Transverse colon (tissue), 4 donors: ENCODE measurements around the gene PSMF1. TPM values are rescaled to one million over a fixed set of nuclear protein-coding genes. Genes with fewer than 3 reads are reported as not detected.
"Not testable (repeated sequence)": the region's sequence is repeated elsewhere in the genome, so short reads cannot be mapped to it uniquely, and the experiment has no call there.

Experiments used
- DNase-seq: peaks from one replicate; pipeline ENCODE4 v3.0.0-alpha.2; 2019
- H3K27ac ChIP-seq, 4 donors: fragments of 200-600 bp; sonication (generic); 2 replicates each; pipeline ENCODE4 v1.5.1; 2016 to 2018; ENCODE audit warnings: inconsistent platforms in 4 of 4
- H3K27me3 ChIP-seq: fragments of 200-600 bp; sonication (generic); 2 replicates; pipeline ENCODE4 v1.5.1; 2017; ENCODE audit warnings: inconsistent platforms
- H3K36me3 ChIP-seq, 4 donors: fragments of 200-600 bp; sonication (generic); 2 replicates each; pipeline ENCODE4 v1.5.1; 2017 to 2019; ENCODE audit warnings: inconsistent platforms in 4 of 4
- H3K4me1 ChIP-seq, 4 donors: fragments of 200-600 bp; sonication (generic); 2 replicates each; pipeline ENCODE4 v1.5.1; 2017 to 2020; ENCODE audit warnings: inconsistent platforms in 4 of 4
- H3K4me3 ChIP-seq, 4 donors: fragments of 200-600 bp; sonication (generic); 1 replicate in 1 of 4; 2 replicates in 3 of 4; pipeline versions ENCODE4 v1.5.1 to v1.6.1; 2017 to 2019; ENCODE audit warnings: inconsistent platforms in 4 of 4
- H3K9me3 ChIP-seq, 2 donors: fragments of 200-600 bp; sonication (generic); 2 replicates each; pipeline ENCODE4 v1.5.1; 2017 to 2019; ENCODE audit warnings: inconsistent platforms in 2 of 2
- CTCF ChIP-seq, 5 experiments: fragments of 200-600 bp in 3 of 5; fragments of 450-650 bp in 2 of 5; sonication (generic) in 3 of 5; IDR thresholded peaks; 1 replicate in 2 of 5; 2 replicates in 3 of 5; pipeline ENCODE4 v1.5.1; 2016 to 2017; ENCODE audit warnings: antibody characterized with exemption in 5 of 5, inconsistent platforms in 3 of 5, mild to moderate bottlenecking in 2 of 5, moderate library complexity in 1 of 5
- EP300 ChIP-seq: sonication (generic); formaldehyde crosslinking; IDR thresholded peaks from one replicate; pipeline ENCODE4 v1.6.1; 2017; ENCODE audit warnings: antibody characterized with exemption, low read depth
- POLR2A ChIP-seq: fragments of 450-650 bp; IDR thresholded peaks from one replicate; pipeline ENCODE4 v1.6.1; 2016; ENCODE audit warnings: antibody characterized with exemption, mild to moderate bottlenecking, moderate library complexity
- POLR2AphosphoS5 ChIP-seq, 3 donors: sonication (generic); formaldehyde crosslinking; IDR thresholded peaks; one replicate each; pipeline ENCODE4 v1.6.1; 2016; ENCODE audit warnings: antibody characterized with exemption in 3 of 3
- WGBS, 2 donors: methylation state at CpG; one replicate each; pipeline ENCODE4 v1.1.5; 2018; ENCODE audit warnings: low coverage in 1 of 2; 5-methylcytosine and 5-hydroxymethylcytosine counted together
- in situ Hi-C, 4 donors: fragments of 200-750 bp; cut with MboI; loops; one replicate each; pipeline versions ENCODE4 v1.15.0 to v1.15.1; 2017; ENCODE audit warnings: low sequenced_read_pairs in 3 of 4, low pct_ligation_motif_present in 1 of 4, low pct_unique_long_range_greater_than_20kb in 1 of 4
- intact Hi-C: fragments of 100-400 bp; cut with DNase I; formaldehyde crosslinking; loops from one replicate; pipeline ENCODE4 v1.15.1; 2023; ENCODE audit warnings: low total_unique reads
- total RNA-seq, 4 donors: library from RNA; depleted of rRNA; stranded (reverse); fragments of >200 nt; gene quantifications; one replicate each; pipeline ENCODE4 v1.1.0, GENCODE V29; 2016

The PSMF1 gene
- total RNA-seq, 4 donors from 2014 or later, result 55.1 to 173 (median 120) TPM

GRCh38 chr20:1146957-1147356, 28.6 kb downstream of the PSMF1 start:
- intact Hi-C loops (no loop called here), in situ Hi-C loops (loop anchor here in 1 of 4 donors (25.0 kb wide), 1 partner anchor 315 kb away; the partner anchor contains the start of gene NSFL1C)
- Histone ChIP-seq H3K4me3 (no peak overlapping the region), H3K27me3 (no peaks in the 10 kb centered on the region), H3K36me3 (peaks cover 0 to 15% (median 5%) of the 10 kb centered on the region in 4 donors), H3K4me1 (no peaks in the 10 kb centered on the region), H3K27ac (no peak overlapping the region), H3K9me3 (no peaks in the 10 kb centered on the region)
- DNase-seq, result no peak
- TF ChIP-seq POLR2AphosphoS5 (IDR thresholded peaks at IDR 0.05), result no peak
- TF ChIP-seq POLR2A, result no peak
- no peak for TF ChIP-seq EP300
- 82 to 90% methylated on average over 5 of the region's 5 CpGs for WGBS, 2 donors

GRCh38 chr20:1149812-1150211, 31.4 kb downstream of the PSMF1 start:
- DNase-seq, H3K27me3 ChIP-seq, H3K27ac ChIP-seq, H3K4me3 ChIP-seq, intact Hi-C loops, H3K4me1 ChIP-seq, H3K9me3 ChIP-seq: not testable (repeated sequence)
- WGBS, 2 donors, result 81 to 100% methylated on average over 1 to 2 of the region's 2 CpGs
- in situ Hi-C loops, result loop anchor here in 1 of 4 donors (25.0 kb wide), 1 partner anchor 312 kb away; the partner anchor contains the start of gene NSFL1C
- peaks cover 0 to 10% (median 5%) of the 10 kb centered on the region in 4 donors for H3K36me3 ChIP-seq

GRCh38 chr20:1150218-1150617, 31.8 kb downstream of the PSMF1 start:
- Histone ChIP-seq H3K4me3 (no peak overlapping the region), H3K9me3 (no peaks in the 10 kb centered on the region), H3K27me3 (no peaks in the 10 kb centered on the region), H3K4me1 (no peaks in the 10 kb centered on the region), H3K27ac (no peak overlapping the region), H3K36me3 (peaks cover 0 to 11% (median 3%) of the 10 kb centered on the region in 4 donors)
- TF ChIP-seq EP300 (no peak), POLR2AphosphoS5 (IDR thresholded peaks at IDR 0.05) (no peak), CTCF (IDR thresholded peaks at IDR 0.05) (no peak), POLR2A (no peak)
- in situ Hi-C loops, result no loop called here
- DNase-seq, result no peak
- intact Hi-C loops, result no loop called here
- WGBS, 2 donors, result 57 to 61% methylated on average over 4 of the region's 4 CpGs

- Histone ChIP-seq H3K27me3 (no peaks in the 10 kb centered on the region), H3K4me3 (no peak overlapping the region), H3K4me1 (no peaks in the 10 kb centered on the region), H3K36me3 (peaks cover 0 to 18% (median 4%) of the 10 kb centered on the region in 4 donors), H3K9me3 (no peaks in the 10 kb centered on the region), H3K27ac (no peak overlapping the region)
- 100% methylated on average over 1 of the region's 1 CpG for whole genome bisulfite sequencing, 2 donors
- intact Hi-C loops, result no loop called here
- no peak for DNase-seq
- in situ Hi-C loops, result no loop called here
- TF ChIP-seq POLR2AphosphoS5 (IDR thresholded peaks at IDR 0.05), result no peak
- no peak for TF ChIP-seq EP300
- TF ChIP-seq POLR2A, result no peak
- no peak for TF ChIP-seq CTCF (IDR thresholded peaks at IDR 0.05)
Observed at GRCh38 chr20:1150968-1151367, 32.6 kb downstream of the PSMF1 start.

- DNase-seq, result no peak
- H3K36me3 ChIP-seq, result peaks cover 0 to 14% (median 7%) of the 10 kb centered on the region in 4 donors
- TF ChIP-seq EP300 (no peak), POLR2AphosphoS5 (IDR thresholded peaks at IDR 0.05) (no peak), CTCF (IDR thresholded peaks at IDR 0.05) (no peak), POLR2A (no peak)
- H3K4me3 ChIP-seq, result no peak overlapping the region
- intact Hi-C loops (no loop called here), in situ Hi-C loops (no loop called here)
- no peak overlapping the region for H3K27ac ChIP-seq
- no peaks in the 10 kb centered on the region for H3K27me3 ChIP-seq
- H3K9me3 ChIP-seq, result no peaks in the 10 kb centered on the region
- no peaks in the 10 kb centered on the region for H3K4me1 ChIP-seq
Observed at GRCh38 chr20:1154226-1154625, 35.8 kb downstream of the PSMF1 start.
